IPS-NIHi11 (cell line): Measurements from ENCODE around the gene PBLD.
"Not testable (repeated sequence)": the region's sequence is repeated elsewhere in the genome, so short reads cannot be mapped to it uniquely, and the experiment has no call there.

Experiments used
- DNase-seq: peaks from one replicate; pipeline ENCODE4 v3.0.0; 2012; ENCODE audit warnings: mixed read lengths, low spot score

PBLD gene

GRCh38 chr10:68278906-68279753 is 53.6 kb downstream of the PBLD start:
- not testable (repeated sequence) for DNase-seq

GRCh38 chr10:68277814-68278213 is 54.9 kb downstream of the PBLD start:
- DNase-seq, result not testable (repeated sequence)

DNA sequence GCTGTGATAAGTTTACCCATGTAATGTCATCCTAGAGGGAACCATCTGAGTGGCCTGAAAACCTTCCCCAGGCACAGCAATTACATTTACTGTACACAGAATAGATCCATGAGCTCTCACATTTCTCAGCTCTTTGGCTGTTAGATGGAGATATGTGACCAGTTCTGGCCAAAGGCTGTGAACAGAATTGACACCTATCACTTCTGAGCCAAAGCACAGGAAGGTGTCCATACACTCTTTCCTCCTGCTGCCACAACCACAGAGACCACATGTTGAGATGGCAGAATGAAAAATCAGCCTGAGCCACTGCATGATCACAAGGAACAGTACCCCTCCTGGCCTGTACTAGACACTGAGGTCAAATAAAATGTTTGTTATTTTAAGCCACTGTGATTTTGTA is 56.5 kb downstream of the PBLD start:
- DNase-seq, result no peak

DNA sequence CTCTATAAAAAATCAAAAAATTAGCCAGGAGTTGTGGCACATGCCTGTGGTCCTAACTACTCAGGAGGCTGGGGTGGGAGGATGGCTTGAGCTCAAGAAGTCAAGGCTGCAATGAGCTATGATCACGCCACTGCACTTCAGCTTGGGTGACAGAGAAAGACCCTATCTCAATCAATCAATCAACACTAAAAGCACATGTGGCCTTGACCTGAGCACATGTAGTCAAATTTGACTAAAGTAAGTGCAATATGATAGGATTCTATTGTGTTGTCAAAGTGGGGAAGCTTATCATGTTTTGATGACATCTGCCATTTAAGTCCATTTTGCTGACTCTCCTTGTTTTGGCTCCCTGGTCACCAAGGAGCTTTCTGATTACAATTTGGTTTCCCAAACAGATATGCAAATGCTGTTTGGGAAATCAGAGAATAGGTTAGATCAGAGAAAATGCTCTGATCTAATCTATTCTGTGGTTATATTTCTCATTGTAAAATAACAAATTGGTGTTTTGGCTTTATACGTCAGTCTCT is 57.1 kb downstream of the PBLD start:
- no peak for DNase-seq

DNA sequence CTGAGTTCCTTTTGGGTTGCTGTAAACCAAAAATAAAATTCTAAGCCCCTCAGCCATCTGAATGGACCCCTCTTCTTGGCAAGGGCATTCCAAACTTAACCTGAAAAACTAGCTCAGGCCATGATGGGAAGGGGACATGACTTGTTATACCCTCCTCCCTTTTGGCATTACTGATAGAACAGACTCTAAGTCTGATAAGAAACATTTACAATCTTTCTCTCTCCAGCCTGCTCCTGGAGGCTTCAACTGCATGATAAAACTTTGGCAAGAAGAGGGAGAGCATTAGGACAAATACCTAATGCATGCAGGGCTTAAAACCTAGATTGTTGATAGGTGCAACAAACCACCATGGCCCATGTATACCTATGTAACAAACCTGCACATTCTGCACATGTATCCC is 59.9 kb downstream of the PBLD start:
- DNase-seq, result no peak

DNA sequence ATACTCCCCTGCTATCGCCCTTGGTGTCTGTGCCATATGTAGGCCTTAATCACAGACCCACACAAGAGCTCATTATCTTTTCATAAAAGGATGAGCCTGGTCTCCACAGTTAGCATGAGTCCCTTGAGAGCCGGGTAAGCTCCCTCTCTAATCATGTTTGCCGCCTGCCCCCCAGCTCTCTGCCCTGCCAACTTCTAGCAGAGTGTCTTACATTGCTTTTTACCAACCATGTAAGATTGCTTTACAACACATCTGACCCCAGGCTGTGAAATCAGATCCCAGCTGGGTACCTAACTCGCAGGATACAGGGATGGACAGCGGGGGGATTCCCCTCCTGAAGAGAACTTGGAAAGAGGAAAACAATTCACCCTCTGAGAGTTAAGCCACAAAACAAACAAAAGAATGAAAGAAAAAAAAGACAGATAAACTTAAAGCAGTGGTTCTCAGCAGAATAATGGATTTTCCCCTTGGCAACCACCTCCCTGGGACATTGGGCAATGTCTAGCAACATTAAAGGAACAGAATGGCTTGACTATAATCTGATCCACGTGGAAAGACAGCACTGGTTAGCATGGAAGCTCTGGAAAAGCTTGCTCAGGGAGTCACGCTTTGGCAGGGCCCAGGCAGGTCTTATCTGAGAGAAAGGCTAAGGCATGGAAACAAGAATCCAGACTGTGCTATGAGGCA is 61.4 kb downstream of the PBLD start:
- no peak for DNase-seq

GRCh38 chr10:68269562-68270290 is 63.0 kb downstream of the PBLD start:
- no peak for DNase-seq

DNA sequence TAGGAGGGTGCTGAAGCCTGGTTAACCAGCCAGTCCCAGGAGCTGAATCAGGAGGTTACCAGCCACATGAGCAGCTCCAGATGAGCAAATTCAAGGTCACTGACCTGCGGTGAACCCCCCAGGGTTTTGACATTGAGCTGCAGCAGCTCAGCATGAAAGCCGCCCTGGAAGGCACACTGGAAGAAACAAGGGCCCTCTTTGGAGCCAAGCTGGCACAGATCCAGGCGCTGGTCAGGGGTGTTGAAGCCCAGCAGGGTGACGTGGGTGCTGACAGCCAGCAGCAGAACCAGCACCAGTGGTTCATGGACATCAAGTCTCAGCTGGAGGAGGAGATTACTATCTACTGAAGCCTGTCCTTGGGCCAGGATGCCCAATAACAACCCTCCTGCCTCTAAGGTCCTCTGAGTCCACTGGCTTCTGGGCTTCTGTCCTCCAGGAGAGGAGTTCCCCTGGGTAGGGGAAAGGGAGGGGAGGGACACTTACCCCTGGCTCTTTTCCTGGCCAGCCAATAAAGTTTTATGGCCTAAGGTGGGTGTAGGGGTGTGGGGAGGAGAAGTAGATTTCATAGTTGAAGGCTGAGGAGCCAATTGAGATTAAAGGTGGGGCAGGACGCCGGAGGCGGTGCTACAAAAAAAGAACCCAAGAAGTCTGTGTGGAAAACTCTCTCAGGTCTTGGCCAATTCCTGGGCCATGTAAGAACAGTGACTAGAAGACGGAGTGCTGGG is 71.4 kb downstream of the PBLD start:
- no peak for DNase-seq

- DNase-seq, result no peak
Measured at GRCh38 chr10:68253346-68253745, 79.4 kb downstream of the PBLD start.

GRCh38 chr10:68251625-68252495 is 80.9 kb downstream of the PBLD start:
- DNase-seq, result no peak

GRCh38 chr10:68251151-68251550 is 81.6 kb downstream of the PBLD start:
- DNase-seq, result peak; percentile 61

DNA sequence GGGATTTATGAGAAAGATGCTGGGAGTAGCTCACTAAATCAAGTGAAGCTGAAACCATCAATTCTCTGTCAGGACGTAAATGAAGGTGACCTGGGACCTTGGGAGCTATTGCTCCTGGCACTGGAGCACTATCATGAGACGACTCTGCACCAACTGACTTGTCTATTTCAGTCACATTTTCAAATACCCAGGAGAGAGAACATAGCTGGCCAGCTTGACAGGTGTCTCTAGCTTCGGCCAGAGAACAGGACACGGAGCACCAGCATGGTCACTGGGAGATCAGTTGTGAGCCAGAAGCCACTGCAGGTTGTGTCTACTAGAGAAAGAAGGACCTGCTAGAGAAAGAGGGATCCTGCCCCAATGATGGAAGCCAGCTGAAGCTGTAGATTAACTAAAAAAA is 83.4 kb downstream of the PBLD start:
- DNase-seq, result no peak

DNA sequence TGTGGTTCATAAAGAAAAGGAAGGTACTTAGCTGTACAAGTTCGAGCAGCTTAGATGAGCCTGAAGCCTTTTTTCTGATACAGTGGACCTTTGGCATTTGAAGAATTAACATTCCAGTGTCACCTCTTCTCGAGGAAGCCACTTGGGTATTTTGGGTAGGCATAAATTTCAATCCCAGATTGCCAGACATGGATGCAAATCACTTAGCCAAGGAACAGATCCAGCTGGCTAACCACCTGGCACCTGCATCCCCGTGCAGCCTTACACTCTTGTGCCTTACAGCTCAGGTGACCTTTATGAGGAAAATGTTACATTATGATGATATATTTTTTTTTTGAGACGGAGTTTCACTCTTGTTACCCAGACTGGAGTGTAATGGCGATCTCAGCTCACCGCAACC is 84.8 kb downstream of the PBLD start:
- no peak for DNase-seq

DNA sequence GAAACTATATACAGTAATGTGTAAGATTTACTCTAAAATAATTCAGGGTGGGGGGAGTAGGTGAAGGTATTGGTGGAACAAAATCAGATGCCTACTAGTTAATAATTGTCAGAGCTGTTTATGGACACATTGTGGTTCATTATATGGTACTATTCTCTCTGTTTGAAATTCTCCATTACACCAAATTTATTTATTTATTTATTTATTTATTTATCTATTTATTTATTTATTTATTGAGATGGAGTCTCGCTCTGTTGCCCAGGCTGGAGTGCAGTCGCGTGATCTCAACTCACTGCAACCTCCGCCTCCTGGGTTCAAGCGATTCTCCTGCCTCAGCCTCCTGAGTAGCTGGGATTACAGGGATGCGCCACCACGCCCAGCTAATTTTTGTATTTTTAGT is 86.3 kb downstream of the PBLD start:
- DNase-seq, result not testable (repeated sequence)

- no peak for DNase-seq
Measured at GRCh38 chr10:68242051-68242450, 90.7 kb downstream of the PBLD start.

DNA sequence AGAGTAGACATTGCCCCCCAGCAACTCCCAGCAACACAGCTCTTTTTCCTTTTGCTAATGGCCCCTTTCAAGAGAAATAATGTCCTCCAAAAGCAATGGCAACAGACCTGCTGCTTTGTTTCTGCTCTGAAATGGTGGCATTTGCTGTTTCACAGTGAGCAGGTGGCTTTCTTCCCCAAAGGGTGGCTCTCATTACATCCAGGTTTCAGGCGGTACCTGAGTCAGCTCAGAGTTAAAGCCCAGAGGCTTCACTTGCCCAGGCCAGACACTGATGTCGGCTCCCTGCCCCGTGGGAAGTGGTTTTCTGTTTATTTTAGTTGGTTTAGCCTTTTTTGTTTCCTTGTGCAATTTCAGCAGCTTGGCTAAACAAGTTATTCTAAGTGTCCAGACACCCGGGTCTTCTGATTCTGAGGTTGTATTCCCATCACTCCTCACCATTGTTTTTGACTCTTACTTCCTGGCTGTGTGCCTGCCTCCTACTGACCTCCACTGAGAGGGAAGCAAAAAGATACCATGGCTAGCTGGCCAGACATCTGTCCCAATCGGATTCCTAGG is 93.1 kb downstream of the PBLD start:
- DNase-seq, result no peak

DNA sequence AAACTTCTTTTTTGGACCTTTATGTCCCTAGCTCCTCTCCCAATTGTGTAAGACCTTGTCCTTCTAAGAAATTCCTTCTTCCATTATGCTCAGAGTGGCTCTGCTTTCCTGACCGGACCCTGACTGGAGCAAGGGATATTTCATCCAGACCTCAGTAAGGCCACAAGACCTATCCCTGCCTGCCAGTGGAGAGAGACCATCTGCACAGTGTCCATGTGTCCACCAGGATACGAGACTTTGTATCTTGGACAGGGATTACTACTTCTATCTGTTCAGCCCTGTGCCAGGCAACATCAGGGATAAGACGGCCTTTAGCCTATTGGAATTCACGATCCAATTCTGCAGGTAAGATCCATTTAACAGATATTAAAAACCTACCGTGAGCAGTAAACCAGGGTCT is 93.7 kb downstream of the PBLD start:
- DNase-seq, result no peak

DNA sequence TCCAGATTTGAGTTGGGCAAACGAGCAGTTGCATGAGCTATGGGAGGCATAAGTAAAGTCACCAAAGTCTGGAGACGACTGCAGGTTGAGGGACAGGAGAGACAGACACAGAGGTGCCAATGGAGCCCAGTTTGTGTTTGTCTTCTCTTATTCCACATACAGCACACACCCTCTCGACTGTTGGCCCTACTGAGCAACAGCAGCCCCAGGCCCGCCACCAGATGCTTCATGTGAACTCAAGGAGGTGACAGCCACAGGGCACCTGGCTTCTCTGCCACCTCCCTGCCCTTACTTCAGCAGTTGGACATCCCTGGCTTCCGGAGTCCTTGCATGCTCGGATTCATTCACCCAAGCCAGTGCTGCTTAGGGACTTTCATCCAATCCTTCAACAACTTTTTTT is 94.4 kb downstream of the PBLD start:
- no peak for DNase-seq

GRCh38 chr10:68237173-68237572 is 95.6 kb downstream of the PBLD start:
- DNase-seq, result no peak

DNA sequence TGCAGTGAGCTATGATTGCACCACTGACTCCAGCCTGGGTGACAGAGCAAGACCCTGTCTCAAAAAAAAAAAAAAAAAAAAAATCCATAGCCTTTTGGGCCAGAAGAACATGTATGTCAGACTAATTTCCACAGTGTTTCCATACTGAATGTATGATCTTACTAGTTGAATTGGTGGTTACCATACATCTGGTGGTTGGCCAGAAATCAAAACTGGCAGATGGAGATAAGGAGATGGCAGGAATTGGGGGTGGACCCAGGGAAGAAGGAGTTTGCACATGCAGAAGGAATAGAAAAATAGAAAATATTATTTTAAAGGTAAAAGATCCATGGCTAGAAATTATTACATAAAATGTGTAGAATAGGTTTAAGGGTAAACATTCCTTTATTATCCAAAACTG is 97.1 kb downstream of the PBLD start:
- no peak for DNase-seq

GRCh38 chr10:68235111-68235510 is 97.6 kb downstream of the PBLD start:
- no peak for DNase-seq
